Testis (tissue), 2 donors: ENCODE measurements around the gene DTNA.

ENCODE experiments used
- POLR2A ChIP-seq: fragments of 450-650 bp; IDR thresholded peaks from one replicate; pipeline ENCODE4 v1.6.1; 2017; ENCODE audit warnings: antibody characterized with exemption, mild to moderate bottlenecking, moderate library complexity
- TF ChIP-seq, protein P1 (sequence below), 3 experiments: fragments of 450-650 bp in 2 of 3; fragments of 200-600 bp in 1 of 3; sonication (generic) in 1 of 3; IDR thresholded peaks; one replicate each; pipeline ENCODE4 v1.5.1; 2016 to 2019; ENCODE audit warnings: antibody characterized with exemption in 3 of 3, mild to moderate bottlenecking in 2 of 3, moderate library complexity in 1 of 3

DNA sequence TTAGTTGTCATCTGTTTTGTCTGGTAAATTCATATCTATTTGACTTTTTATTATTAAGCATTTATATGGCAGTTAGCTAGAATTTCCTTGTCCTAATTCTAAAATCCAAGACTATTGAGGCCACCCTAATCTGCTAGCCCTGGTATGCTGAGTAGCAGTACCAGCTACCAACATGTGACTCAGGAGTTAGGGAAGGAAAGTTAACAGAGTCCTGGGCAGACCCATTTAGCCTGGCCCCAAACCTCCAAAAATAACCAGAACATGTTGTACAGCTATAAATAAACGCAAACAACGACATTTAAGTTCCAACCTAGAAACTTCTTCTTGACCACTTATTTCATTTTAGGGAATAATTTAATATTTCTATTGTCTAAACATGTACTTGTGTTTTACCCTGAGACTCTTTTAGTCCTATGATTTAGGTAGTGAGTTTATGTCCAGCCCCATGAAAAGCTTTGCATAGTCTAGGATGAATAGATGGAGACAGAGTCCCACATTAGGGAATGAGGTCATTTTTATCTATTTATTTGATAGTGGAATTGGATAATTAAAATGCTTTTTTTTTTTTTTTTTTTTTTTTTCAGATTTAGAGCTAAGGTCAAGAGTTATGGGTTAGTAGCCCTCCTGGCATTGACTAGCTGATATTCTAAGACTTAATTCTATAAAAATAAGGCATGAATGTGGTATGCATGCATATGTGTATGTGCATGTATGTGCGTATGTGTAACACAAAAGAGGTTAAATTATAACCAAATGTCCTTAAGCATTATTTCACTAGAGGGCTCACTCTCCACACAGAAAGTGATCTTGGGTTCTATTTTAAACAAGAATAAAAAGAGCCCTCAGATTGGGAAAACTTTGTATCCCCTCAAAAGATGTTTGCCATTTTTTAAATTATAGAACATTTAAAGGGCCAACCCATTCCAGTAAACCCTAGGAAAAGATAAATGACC lies 171.1 kb downstream of the DTNA start:
- TF ChIP-seq, protein P1, sequence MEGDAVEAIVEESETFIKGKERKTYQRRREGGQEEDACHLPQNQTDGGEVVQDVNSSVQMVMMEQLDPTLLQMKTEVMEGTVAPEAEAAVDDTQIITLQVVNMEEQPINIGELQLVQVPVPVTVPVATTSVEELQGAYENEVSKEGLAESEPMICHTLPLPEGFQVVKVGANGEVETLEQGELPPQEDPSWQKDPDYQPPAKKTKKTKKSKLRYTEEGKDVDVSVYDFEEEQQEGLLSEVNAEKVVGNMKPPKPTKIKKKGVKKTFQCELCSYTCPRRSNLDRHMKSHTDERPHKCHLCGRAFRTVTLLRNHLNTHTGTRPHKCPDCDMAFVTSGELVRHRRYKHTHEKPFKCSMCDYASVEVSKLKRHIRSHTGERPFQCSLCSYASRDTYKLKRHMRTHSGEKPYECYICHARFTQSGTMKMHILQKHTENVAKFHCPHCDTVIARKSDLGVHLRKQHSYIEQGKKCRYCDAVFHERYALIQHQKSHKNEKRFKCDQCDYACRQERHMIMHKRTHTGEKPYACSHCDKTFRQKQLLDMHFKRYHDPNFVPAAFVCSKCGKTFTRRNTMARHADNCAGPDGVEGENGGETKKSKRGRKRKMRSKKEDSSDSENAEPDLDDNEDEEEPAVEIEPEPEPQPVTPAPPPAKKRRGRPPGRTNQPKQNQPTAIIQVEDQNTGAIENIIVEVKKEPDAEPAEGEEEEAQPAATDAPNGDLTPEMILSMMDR (IDR thresholded peaks at IDR 0.05) = no peak
- TF ChIP-seq POLR2A = no peak
